ENCODE data around the gene NOPCHAP1.
"Not testable (repeated sequence)": the region's sequence is repeated elsewhere in the genome, so short reads cannot be mapped to it uniquely, and the experiment has no call there.

DNA sequence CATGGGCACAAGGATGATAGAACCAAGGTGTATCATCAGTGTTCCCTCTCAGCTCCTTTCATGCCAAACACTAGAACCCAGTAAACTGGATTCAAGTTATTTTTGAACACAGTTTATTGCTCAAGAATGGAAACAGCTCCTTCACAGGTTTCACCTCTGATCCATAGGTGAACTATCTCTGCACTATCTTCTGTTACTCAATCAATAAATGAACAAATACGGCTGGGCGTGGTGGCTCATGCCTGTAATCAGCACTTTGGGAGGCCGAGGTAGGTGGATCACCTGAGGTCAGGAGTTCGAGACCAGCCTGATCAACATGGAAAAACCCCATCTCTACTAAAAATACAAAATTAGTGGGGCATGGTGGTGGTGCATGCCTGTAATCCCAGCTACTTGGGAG is 37.4 kb upstream of the NOPCHAP1 start:
- TF ChIP-seq, protein P1, sequence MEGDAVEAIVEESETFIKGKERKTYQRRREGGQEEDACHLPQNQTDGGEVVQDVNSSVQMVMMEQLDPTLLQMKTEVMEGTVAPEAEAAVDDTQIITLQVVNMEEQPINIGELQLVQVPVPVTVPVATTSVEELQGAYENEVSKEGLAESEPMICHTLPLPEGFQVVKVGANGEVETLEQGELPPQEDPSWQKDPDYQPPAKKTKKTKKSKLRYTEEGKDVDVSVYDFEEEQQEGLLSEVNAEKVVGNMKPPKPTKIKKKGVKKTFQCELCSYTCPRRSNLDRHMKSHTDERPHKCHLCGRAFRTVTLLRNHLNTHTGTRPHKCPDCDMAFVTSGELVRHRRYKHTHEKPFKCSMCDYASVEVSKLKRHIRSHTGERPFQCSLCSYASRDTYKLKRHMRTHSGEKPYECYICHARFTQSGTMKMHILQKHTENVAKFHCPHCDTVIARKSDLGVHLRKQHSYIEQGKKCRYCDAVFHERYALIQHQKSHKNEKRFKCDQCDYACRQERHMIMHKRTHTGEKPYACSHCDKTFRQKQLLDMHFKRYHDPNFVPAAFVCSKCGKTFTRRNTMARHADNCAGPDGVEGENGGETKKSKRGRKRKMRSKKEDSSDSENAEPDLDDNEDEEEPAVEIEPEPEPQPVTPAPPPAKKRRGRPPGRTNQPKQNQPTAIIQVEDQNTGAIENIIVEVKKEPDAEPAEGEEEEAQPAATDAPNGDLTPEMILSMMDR (IDR thresholded peaks at IDR 0.05), result not testable (repeated sequence)
- TF ChIP-seq POLR2A (IDR thresholded peaks at IDR 0.05), result not testable (repeated sequence)
